Breast epithelium (tissue), 4 donors: ENCODE results near the gene MACO1. TPM values are rescaled to one million over a fixed set of nuclear protein-coding genes. Genes with fewer than 3 reads are reported as not detected.

Experiments used
- DNase-seq, 2 donors: peaks; one replicate each; pipeline ENCODE4 v3.0.0-alpha.2; 2019; ENCODE audit warnings: low spot score in 2 of 2
- H3K27ac ChIP-seq, 2 donors: fragments of 200-600 bp; sonication (generic) in 1 of 2; one replicate each; pipeline ENCODE4 v1.5.1; 2016 to 2019; ENCODE audit warnings: mild to moderate bottlenecking in 1 of 2
- H3K27me3 ChIP-seq, 2 donors: fragments of 200-600 bp; sonication (generic) in 1 of 2; one replicate each; pipeline versions ENCODE4 v1.5.1 to v1.6.0; 2017 to 2019; ENCODE audit warnings: control low read depth in 1 of 2, mild to moderate bottlenecking in 1 of 2
- H3K36me3 ChIP-seq: fragments of 200-600 bp; one replicate; pipeline ENCODE4 v1.5.1; 2019
- H3K4me1 ChIP-seq, 2 donors: fragments of 200-600 bp; sonication (generic); one replicate each; pipeline ENCODE4 v1.5.1; 2016 to 2019; ENCODE audit warnings: control low read depth in 1 of 2
- H3K4me3 ChIP-seq, 3 donors: fragments of 200-600 bp; sonication (generic); 1 replicate in 2 of 3; 2 replicates in 1 of 3; pipeline ENCODE4 v1.5.1; 2016 to 2019; ENCODE audit warnings: mild to moderate bottlenecking in 3 of 3, moderate library complexity in 2 of 3
- H3K9me3 ChIP-seq, 2 donors: fragments of 200-600 bp; sonication (generic) in 1 of 2; one replicate each; pipeline ENCODE4 v1.5.1; 2016 to 2019; ENCODE audit warnings: control low read depth in 1 of 2
- POLR2A ChIP-seq: fragments of 450-650 bp; IDR thresholded peaks from one replicate; pipeline ENCODE4 v1.6.1; 2016; ENCODE audit warnings: antibody characterized with exemption, mild to moderate bottlenecking, moderate library complexity
- POLR2AphosphoS5 ChIP-seq, 3 donors: sonication (generic); formaldehyde crosslinking; IDR thresholded peaks; one replicate each; pipeline ENCODE4 v1.6.1; 2017; ENCODE audit warnings: antibody characterized with exemption in 3 of 3
- intact Hi-C: fragments of 100-400 bp; cut with DNase I; formaldehyde crosslinking; loops from one replicate; pipeline ENCODE4 v1.15.1; 2023; ENCODE audit warnings: low total_unique reads
- total RNA-seq, 3 donors: library from RNA; depleted of rRNA; stranded (reverse); fragments of >200 nt; gene quantifications; one replicate each; pipeline ENCODE4 v1.1.0, GENCODE V29; 2016
- TF ChIP-seq, protein P1 (sequence below), 3 donors: fragments of 450-650 bp; IDR thresholded peaks; one replicate each; pipeline ENCODE4 v1.5.1; 2016 to 2017; ENCODE audit warnings: antibody characterized with exemption in 3 of 3, mild to moderate bottlenecking in 3 of 3, moderate library complexity in 3 of 3

Gene MACO1
- total RNA-seq, 3 donors from 2014 or later, result 15.0 to 24.0 (median 17.7) TPM

DNA sequence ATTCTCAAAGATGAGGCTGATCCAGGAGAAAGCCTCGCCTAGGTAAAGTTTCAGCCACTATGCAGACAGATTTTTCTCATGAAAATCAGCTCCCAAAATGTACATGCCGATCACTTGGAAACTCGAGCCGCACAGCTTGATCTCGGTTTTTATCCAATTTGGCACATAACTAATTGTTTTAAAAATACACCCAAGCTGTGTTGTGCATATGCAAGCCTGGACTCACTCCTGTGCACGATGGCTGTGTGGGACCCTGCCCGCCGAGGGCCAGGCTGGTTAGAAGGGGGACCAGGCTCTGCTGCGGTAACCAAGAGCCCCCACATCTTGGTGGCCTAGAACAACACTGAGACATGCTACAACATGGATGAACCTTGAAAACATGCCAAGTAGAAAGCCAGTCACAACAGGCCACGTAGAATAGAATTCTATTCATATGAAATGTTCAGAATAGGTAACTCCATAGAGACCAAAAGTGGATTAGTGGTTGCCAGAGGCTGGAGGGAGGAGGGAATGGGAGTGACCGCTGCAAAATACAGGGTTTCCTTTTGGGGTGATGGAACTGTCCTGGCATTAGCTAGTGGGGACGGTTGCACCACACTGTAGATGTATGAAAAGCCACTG, 96.6 kb downstream of the MACO1 start:
- Histone ChIP-seq H3K4me1 (no peaks in the 10 kb centered on the region), H3K36me3 (no peaks in the 10 kb centered on the region), H3K9me3 (peaks cover 0 to 7% of the 10 kb centered on the region in 2 donors), H3K27me3 (no peaks in the 10 kb centered on the region), H3K4me3 (no peak overlapping the region), H3K27ac (peak overlapping the region in 1 of 2 donors; percentile 38)
- peak in 1 of 2 donors; percentile 24 for DNase-seq
- TF ChIP-seq POLR2AphosphoS5 (IDR thresholded peaks at IDR 0.05), result no peak
- TF ChIP-seq, protein P1, sequence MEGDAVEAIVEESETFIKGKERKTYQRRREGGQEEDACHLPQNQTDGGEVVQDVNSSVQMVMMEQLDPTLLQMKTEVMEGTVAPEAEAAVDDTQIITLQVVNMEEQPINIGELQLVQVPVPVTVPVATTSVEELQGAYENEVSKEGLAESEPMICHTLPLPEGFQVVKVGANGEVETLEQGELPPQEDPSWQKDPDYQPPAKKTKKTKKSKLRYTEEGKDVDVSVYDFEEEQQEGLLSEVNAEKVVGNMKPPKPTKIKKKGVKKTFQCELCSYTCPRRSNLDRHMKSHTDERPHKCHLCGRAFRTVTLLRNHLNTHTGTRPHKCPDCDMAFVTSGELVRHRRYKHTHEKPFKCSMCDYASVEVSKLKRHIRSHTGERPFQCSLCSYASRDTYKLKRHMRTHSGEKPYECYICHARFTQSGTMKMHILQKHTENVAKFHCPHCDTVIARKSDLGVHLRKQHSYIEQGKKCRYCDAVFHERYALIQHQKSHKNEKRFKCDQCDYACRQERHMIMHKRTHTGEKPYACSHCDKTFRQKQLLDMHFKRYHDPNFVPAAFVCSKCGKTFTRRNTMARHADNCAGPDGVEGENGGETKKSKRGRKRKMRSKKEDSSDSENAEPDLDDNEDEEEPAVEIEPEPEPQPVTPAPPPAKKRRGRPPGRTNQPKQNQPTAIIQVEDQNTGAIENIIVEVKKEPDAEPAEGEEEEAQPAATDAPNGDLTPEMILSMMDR (IDR thresholded peaks at IDR 0.05), result no peak
- TF ChIP-seq POLR2A, result no peak
- intact Hi-C loops, result no loop called here

DNA sequence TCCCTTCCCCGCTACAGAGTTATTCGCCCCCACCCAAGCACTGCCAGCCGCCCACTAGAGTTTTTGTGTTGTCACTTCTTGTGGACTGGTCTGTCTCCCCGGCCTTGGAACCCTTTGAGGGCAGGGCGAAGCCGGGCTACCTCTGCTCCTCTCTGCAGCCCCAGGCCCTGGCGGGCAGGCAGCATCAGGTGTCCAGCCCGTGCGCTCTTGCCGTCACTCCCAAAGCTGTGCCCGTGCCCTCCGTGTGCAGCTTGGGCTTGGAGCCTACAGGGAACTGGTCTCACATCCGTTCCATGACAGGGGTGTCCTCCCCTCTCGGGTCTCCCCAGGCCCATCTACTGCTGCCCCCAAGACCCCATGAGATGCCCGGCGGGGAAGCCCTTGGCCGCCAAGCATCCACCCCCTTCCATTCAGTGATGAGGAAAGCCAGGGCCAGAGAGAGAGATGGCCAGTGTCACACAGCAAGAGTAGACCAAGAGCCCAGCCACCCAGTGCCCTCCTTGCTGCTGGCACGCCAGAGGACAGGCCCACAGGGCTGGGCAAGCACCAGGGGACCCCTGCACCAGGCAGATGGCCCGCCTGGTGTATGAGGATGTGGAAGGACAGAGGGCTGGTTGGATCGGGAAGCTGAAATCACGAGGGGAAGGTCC, 97.4 kb downstream of the MACO1 start:
- Histone ChIP-seq H3K36me3 (no peaks in the 10 kb centered on the region), H3K4me3 (no peak overlapping the region), H3K9me3 (peaks cover 0 to 7% of the 10 kb centered on the region in 2 donors), H3K4me1 (no peaks in the 10 kb centered on the region), H3K27me3 (no peaks in the 10 kb centered on the region), H3K27ac (peak overlapping the region in 1 of 2 donors; percentile 38)
- intact Hi-C loops, result no loop called here
- DNase-seq, result no peak
- TF ChIP-seq POLR2AphosphoS5 (IDR thresholded peaks at IDR 0.05), result no peak
- TF ChIP-seq POLR2A, result no peak
- TF ChIP-seq, protein P1 (IDR thresholded peaks at IDR 0.05), result no peak

DNA sequence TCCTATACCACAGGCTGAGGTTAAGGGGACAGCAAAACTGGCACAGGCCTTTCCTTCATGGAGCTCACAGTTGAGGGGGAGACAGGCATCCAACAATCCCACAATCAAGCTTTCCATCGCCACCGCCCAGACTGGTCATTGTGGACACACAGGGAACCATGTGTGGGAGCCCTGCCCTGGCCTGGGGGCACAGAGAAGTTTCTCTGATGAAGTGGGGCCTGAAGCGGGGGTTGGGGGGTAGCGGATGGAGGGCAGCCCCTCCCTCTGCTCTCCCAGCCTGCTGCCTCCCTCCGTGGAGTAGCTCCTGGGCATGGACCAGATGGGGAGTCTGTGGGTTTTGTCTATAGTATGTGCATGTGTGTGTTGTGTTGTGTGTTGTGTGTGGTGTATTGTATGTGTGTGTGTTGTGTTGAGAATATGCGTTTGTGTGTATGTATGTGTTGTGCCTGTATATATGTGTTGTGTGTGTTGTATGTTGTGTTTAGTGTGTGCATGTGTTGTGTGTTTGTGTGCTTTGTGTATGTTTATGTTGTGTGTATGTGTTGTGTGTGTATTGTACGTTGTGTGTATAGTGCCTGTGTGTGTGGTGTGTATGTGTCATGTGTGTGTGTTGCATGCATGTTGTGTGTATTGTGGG, 98.3 kb downstream of the MACO1 start:
- no peak overlapping the region for H3K27ac ChIP-seq
- H3K4me3 ChIP-seq, result no peak overlapping the region
- intact Hi-C loops, result no loop called here
- TF ChIP-seq POLR2A (no peak), POLR2AphosphoS5 (IDR thresholded peaks at IDR 0.05) (no peak)
- TF ChIP-seq, protein P1 (IDR thresholded peaks at IDR 0.05), result no peak
- H3K9me3 ChIP-seq, result peaks cover 0 to 7% of the 10 kb centered on the region in 2 donors
- H3K36me3 ChIP-seq, result no peaks in the 10 kb centered on the region
- no peaks in the 10 kb centered on the region for H3K27me3 ChIP-seq
- no peaks in the 10 kb centered on the region for H3K4me1 ChIP-seq
- DNase-seq, result no peak

DNA sequence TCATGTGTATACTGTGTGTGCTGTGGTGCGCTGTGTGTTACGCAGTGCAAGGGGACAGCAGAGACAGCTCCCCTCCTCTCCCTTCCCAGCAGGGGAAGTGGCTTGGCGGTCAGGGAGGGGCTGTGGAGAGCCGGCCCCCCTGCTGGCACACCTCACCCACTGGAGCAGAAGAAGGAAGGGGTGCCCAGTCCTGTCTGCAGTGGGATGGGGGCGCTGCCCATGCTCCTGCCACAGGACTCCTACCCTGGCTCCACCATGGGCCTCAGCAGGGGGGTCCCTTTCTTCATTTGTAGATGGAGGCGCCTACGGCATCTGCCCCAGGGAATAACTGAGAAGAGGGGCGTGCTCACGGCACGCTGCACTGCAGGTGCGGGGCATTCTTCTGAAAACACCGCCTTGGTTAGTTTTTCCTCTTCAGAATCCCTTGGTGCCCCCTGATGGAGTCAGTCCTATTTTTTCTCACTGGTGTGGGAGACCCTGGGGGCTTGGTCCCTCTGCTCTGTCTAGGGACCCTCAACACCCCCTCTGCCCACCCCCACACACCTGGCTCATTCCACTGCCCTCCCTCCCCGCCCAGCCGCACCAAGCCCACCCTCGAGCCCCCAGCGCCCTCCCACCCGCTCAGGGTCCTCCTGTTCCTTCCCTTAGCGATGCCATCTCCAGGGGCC, 99.0 kb downstream of the MACO1 start:
- DNase-seq, result no peak
- TF ChIP-seq, protein P1 (IDR thresholded peaks at IDR 0.05), result no peak
- no peak for TF ChIP-seq POLR2A
- no peak for TF ChIP-seq POLR2AphosphoS5 (IDR thresholded peaks at IDR 0.05)
- Histone ChIP-seq H3K27me3 (no peaks in the 10 kb centered on the region), H3K36me3 (no peaks in the 10 kb centered on the region), H3K27ac (no peak overlapping the region), H3K4me3 (no peak overlapping the region), H3K9me3 (peaks cover 0 to 7% of the 10 kb centered on the region in 2 donors), H3K4me1 (no peaks in the 10 kb centered on the region)
- intact Hi-C loops, result no loop called here
